ENCODE data around the gene HDAC9.

GRCh38 chr7:18975689-18976280, 480.2 kb downstream of the HDAC9 start:
- TF ChIP-seq CTCF (IDR thresholded peaks at IDR 0.05) (no peak), ZFX (IDR thresholded peaks at IDR 0.05; ENCODE audit: borderline replicate concordance) (no peak)

All from 22Rv1 (cell line).